CD14-positive monocyte (primary cell): ENCODE measurements around the gene DCAF17. TPM values are rescaled to one million over a fixed set of nuclear protein-coding genes. Genes with fewer than 3 reads are reported as not detected.

Source experiments
- DNase-seq, 3 donors: peaks; one replicate each; pipeline ENCODE4 v3.0.0-alpha.2; 2011 to 2022
- H2AFZ ChIP-seq: 2 replicates; pipeline ENCODE4 v1.6.0; 2012; ENCODE audit warnings: mild to moderate bottlenecking, low read depth, low read length, inconsistent platforms; ENCODE audit not compliant: insufficient read depth, poor library complexity, severe bottlenecking
- H3K27ac ChIP-seq, 2 donors: 1 replicate in 1 of 2; 2 replicates in 1 of 2; pipeline ENCODE4 v1.5.1; 2012 to 2013; ENCODE audit warnings: low read length in 2 of 2, control low read depth in 1 of 2, inconsistent platforms in 1 of 2, low read depth in 1 of 2, mild to moderate bottlenecking in 1 of 2
- H3K27me3 ChIP-seq, 2 donors: one replicate each; pipeline versions ENCODE4 v1.6.0 to v1.6.1; 2011 to 2013; ENCODE audit warnings: low read length in 2 of 2; ENCODE audit not compliant: control insufficient read depth in 2 of 2, insufficient read depth in 2 of 2
- H3K36me3 ChIP-seq, 2 donors: replicated peaks in 1 of 2; 1 replicate in 1 of 2; 2 replicates in 1 of 2; pipeline versions ENCODE4 v1.5.1 to v1.6.1; 2012 to 2013; ENCODE audit warnings: low read length in 2 of 2, control low read depth in 1 of 2, inconsistent platforms in 1 of 2, mild to moderate bottlenecking in 1 of 2; ENCODE audit not compliant: insufficient read depth in 2 of 2, control insufficient read depth in 1 of 2
- H3K4me1 ChIP-seq, 2 donors: 1 replicate in 1 of 2; 2 replicates in 1 of 2; pipeline versions ENCODE4 v1.5.1 to v1.6.1; 2012 to 2013; ENCODE audit warnings: low read length in 2 of 2, control low read depth in 1 of 2, inconsistent platforms in 1 of 2, mild to moderate bottlenecking in 1 of 2, moderate library complexity in 1 of 2; ENCODE audit not compliant: insufficient read depth in 2 of 2, control insufficient read depth in 1 of 2
- H3K4me2 ChIP-seq: replicated peaks from 2 replicates; pipeline ENCODE3; 2012; ENCODE audit warnings: low read length, moderate library complexity, mild to moderate bottlenecking; ENCODE audit not compliant: poor library complexity, severe bottlenecking; ENCODE audit errors: extremely low read depth
- H3K4me3 ChIP-seq, 3 experiments: fragments of 200-600 bp in 1 of 3; sonication (generic) in 1 of 3; replicated peaks in 1 of 3; 1 replicate in 2 of 3; 2 replicates in 1 of 3; pipeline ENCODE4 v1.5.1; 2011 to 2013; ENCODE audit warnings: low read length in 3 of 3, mild to moderate bottlenecking in 3 of 3, control low read depth in 2 of 3, low read depth in 2 of 3, inconsistent platforms in 1 of 3, moderate library complexity in 1 of 3
- H3K79me2 ChIP-seq: 2 replicates; pipeline ENCODE4 v1.6.0; 2012; ENCODE audit warnings: mild to moderate bottlenecking, control low read depth, inconsistent platforms, low read length, moderate library complexity; ENCODE audit not compliant: insufficient read depth
- H3K9ac ChIP-seq: 2 replicates; pipeline ENCODE4 v1.6.0; 2017; ENCODE audit warnings: low read length, mild to moderate bottlenecking; ENCODE audit not compliant: insufficient read depth, poor library complexity, severe bottlenecking
- H3K9me3 ChIP-seq, 2 donors: replicated peaks in 1 of 2; 1 replicate in 1 of 2; 2 replicates in 1 of 2; pipeline versions ENCODE4 v1.5.1 to v1.6.1; 2012 to 2013; ENCODE audit warnings: low read length in 2 of 2, control low read depth in 1 of 2; ENCODE audit not compliant: control insufficient read depth in 1 of 2, insufficient read depth in 1 of 2
- H4K20me1 ChIP-seq: 2 replicates; pipeline ENCODE4 v1.6.0; 2012; ENCODE audit warnings: mild to moderate bottlenecking, low read length, control low read depth, moderate library complexity; ENCODE audit not compliant: insufficient read depth
- H3K27ac Mint-ChIP-seq, 7 donors: one replicate each; pipeline ENCODE4 v1.8.0; 2020; ENCODE audit warnings: mild to moderate bottlenecking in 7 of 7, mixed read lengths in 7 of 7, moderate library complexity in 6 of 7, inconsistent platforms in 2 of 7
- H3K27me3 Mint-ChIP-seq, 3 donors: one replicate each; pipeline ENCODE4 v1.8.0; 2021 to 2022; ENCODE audit warnings: low read depth in 3 of 3, mild to moderate bottlenecking in 3 of 3, mixed read lengths in 3 of 3, moderate library complexity in 3 of 3, inconsistent platforms in 1 of 3
- H3K36me3 Mint-ChIP-seq, 2 donors: one replicate each; pipeline ENCODE4 v1.8.0; 2020; ENCODE audit warnings: mixed read lengths in 2 of 2, inconsistent platforms in 1 of 2, mild to moderate bottlenecking in 1 of 2
- H3K4me1 Mint-ChIP-seq: one replicate; pipeline ENCODE4 v1.8.0; 2020; ENCODE audit warnings: mild to moderate bottlenecking, mixed read lengths
- H3K4me3 Mint-ChIP-seq, 2 donors: one replicate each; pipeline ENCODE4 v1.8.0; 2020; ENCODE audit warnings: mild to moderate bottlenecking in 2 of 2, mixed read lengths in 2 of 2, moderate library complexity in 1 of 2
- H3K9me3 Mint-ChIP-seq, 7 donors: one replicate each; pipeline ENCODE4 v1.8.0; 2020 to 2022; ENCODE audit warnings: mixed read lengths in 7 of 7, mild to moderate bottlenecking in 6 of 7, moderate library complexity in 6 of 7, inconsistent platforms in 2 of 7
- WGBS: methylation state at CpG from one replicate; pipeline ENCODE4 v1.1.5; 2013; ENCODE audit warnings: missing lambda C conversion rate; ENCODE audit not compliant: insufficient coverage; 5-methylcytosine and 5-hydroxymethylcytosine counted together
- intact Hi-C, 2 donors: fragments of 100-400 bp; cut with micrococcal nuclease; formaldehyde crosslinking; loops; one replicate each; pipeline versions ENCODE4 v1.15.0 to v1.15.1; 2023
- polyA plus RNA-seq, 3 donors: library from polyadenylated mRNA; depleted of rRNA in 1 of 3; unstranded in 2 of 3; stranded (reverse) in 1 of 3; fragments of 300-500 nt in 2 of 3; fragments of >200 nt in 1 of 3; fragmentation: Illumina TruSeq in 2 of 3; gene quantifications; 1 replicate in 2 of 3; 2 replicates in 1 of 3; pipeline ENCODE4 v1.2.3, GENCODE V29; 2012 to 2021
- TF ChIP-seq, protein P1 (sequence below): fragments of 200-600 bp; IDR thresholded peaks from one replicate; pipeline ENCODE4 v1.8.0; 2022; ENCODE audit warnings: antibody characterized with exemption, mild to moderate bottlenecking

The DCAF17 gene
- polyA plus RNA-seq, 3 donors = 4.1 to 7.2 (median 7.0) TPM

GRCh38 chr2:171515672-171516298 lies 81.8 kb downstream of the DCAF17 start:
- H3K9me3 Mint-ChIP-seq = peaks cover 0 to 11% (median 0%) of the 10 kb centered on the region in 7 donors
- H3K27me3 Mint-ChIP-seq = peaks cover 0 to 2% (median 1%) of the 10 kb centered on the region in 3 donors
- Histone ChIP-seq H3K27me3 (no peaks in the 10 kb centered on the region), H3K9me3 (no peaks in the 10 kb centered on the region), H3K79me2 (no peaks in the 10 kb centered on the region), H3K4me3 (no peak overlapping the region), H3K9ac (no peak overlapping the region), H3K27ac (no peak overlapping the region), H4K20me1 (no peaks in the 10 kb centered on the region), H3K4me2 (no peak overlapping the region), H3K36me3 (no peaks in the 10 kb centered on the region), H3K4me1 (peaks cover 21 to 27% of the 10 kb centered on the region in 2 donors), H2AFZ (no peak overlapping the region)
- intact Hi-C loops = no loop called here
- peaks cover 26% of the 10 kb centered on the region for H3K4me1 Mint-ChIP-seq
- no peak overlapping the region for H3K4me3 Mint-ChIP-seq
- no peak overlapping the region for H3K27ac Mint-ChIP-seq
- TF ChIP-seq, protein P1, sequence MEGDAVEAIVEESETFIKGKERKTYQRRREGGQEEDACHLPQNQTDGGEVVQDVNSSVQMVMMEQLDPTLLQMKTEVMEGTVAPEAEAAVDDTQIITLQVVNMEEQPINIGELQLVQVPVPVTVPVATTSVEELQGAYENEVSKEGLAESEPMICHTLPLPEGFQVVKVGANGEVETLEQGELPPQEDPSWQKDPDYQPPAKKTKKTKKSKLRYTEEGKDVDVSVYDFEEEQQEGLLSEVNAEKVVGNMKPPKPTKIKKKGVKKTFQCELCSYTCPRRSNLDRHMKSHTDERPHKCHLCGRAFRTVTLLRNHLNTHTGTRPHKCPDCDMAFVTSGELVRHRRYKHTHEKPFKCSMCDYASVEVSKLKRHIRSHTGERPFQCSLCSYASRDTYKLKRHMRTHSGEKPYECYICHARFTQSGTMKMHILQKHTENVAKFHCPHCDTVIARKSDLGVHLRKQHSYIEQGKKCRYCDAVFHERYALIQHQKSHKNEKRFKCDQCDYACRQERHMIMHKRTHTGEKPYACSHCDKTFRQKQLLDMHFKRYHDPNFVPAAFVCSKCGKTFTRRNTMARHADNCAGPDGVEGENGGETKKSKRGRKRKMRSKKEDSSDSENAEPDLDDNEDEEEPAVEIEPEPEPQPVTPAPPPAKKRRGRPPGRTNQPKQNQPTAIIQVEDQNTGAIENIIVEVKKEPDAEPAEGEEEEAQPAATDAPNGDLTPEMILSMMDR = no peak
- H3K36me3 Mint-ChIP-seq = no peaks in the 10 kb centered on the region
- 91% methylated on average over 5 of the region's 6 CpGs for WGBS
- no peak for DNase-seq

- Histone ChIP-seq H3K27ac (no peak overlapping the region), H3K9ac (no peak overlapping the region), H3K4me3 (no peak overlapping the region), H3K36me3 (no peaks in the 10 kb centered on the region), H3K79me2 (no peaks in the 10 kb centered on the region), H3K9me3 (no peaks in the 10 kb centered on the region), H3K4me2 (no peak overlapping the region), H3K4me1 (peaks cover 21 to 30% of the 10 kb centered on the region in 2 donors), H3K27me3 (no peaks in the 10 kb centered on the region), H2AFZ (no peak overlapping the region), H4K20me1 (no peaks in the 10 kb centered on the region)
- WGBS = 90% methylated on average over 3 of the region's 5 CpGs
- TF ChIP-seq, protein P1 = no peak
- intact Hi-C loops = no loop called here
- H3K27ac Mint-ChIP-seq = no peak overlapping the region
- no peak overlapping the region for H3K4me3 Mint-ChIP-seq
- peaks cover 0 to 11% (median 0%) of the 10 kb centered on the region in 7 donors for H3K9me3 Mint-ChIP-seq
- no peaks in the 10 kb centered on the region for H3K36me3 Mint-ChIP-seq
- H3K27me3 Mint-ChIP-seq = peaks cover 1 to 2% (median 1%) of the 10 kb centered on the region in 3 donors
- no peak for DNase-seq
- H3K4me1 Mint-ChIP-seq = peaks cover 20% of the 10 kb centered on the region
Measured at GRCh38 chr2:171516793-171517192, 82.8 kb downstream of the DCAF17 start.
